ENCODE data around the gene WNT8B.

WNT8B gene

DNA sequence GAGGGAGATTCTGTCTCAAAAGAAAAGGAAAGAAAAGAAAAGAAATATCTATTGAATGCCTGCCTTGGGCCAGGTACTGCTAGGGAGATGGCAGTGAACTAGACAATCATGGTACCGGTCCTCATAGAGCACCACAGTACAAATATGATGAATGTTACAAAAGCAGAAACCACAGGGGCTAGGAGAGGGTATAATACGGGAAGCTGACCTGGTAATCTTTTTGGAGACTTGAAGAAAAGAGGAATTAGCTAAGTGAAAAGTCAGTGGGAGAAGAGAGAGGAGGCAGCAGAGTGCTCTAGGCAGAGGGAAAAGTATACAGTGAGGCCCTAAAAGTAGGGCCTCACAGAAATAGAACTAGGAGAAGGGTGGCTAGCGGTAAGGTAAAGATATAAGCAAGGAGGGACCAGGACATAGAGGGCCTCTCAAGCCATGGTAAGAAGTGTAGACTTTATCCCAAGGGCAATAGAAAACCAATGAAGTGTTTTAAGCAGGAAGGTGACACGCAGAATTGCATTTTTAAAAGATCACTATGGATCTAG is 42.8 kb upstream of the WNT8B start (continued):
- TF ChIP-seq BACH2 (CRISPR knock-in tag; IDR thresholded peaks at IDR 0.05; ENCODE audit: borderline replicate concordance) (no peak), PPARA (CRISPR knock-in tag; IDR thresholded peaks at IDR 0.05; ENCODE audit: borderline replicate concordance) (no peak), ZFP30 (CRISPR knock-in tag; IDR thresholded peaks at IDR 0.05) (no peak), ARNTL (CRISPR knock-in tag; IDR thresholded peaks at IDR 0.05; ENCODE audit: borderline replicate concordance, low read depth) (no peak), TCF4 (CRISPR knock-in tag; IDR thresholded peaks at IDR 0.05; ENCODE audit: borderline replicate concordance) (no peak)

DNA sequence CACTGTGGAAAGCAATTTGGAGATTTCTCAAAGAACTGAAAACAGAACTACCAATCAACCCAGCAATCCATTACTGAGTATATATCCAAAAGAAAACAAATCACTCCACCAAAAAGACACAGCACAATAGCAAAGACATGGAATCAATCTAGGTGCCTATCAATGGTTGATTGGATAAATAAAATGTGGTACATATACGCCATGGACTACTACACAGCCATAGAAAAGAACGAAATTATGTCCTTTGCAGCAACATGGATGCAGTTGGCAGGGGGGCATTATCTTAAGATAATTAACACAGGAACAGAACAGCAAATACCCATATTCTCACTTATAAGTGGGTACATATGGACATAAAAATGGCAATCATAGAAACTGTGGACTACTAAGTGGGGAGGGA is 35.4 kb upstream of the WNT8B start:
- ATAC-seq, result no peak
- TF ChIP-seq ESRRG (CRISPR knock-in tag; IDR thresholded peaks at IDR 0.05), result no peak
- peak; percentile 89 for TF ChIP-seq ZNF8 (CRISPR knock-in tag; IDR thresholded peaks at IDR 0.05)

DNA sequence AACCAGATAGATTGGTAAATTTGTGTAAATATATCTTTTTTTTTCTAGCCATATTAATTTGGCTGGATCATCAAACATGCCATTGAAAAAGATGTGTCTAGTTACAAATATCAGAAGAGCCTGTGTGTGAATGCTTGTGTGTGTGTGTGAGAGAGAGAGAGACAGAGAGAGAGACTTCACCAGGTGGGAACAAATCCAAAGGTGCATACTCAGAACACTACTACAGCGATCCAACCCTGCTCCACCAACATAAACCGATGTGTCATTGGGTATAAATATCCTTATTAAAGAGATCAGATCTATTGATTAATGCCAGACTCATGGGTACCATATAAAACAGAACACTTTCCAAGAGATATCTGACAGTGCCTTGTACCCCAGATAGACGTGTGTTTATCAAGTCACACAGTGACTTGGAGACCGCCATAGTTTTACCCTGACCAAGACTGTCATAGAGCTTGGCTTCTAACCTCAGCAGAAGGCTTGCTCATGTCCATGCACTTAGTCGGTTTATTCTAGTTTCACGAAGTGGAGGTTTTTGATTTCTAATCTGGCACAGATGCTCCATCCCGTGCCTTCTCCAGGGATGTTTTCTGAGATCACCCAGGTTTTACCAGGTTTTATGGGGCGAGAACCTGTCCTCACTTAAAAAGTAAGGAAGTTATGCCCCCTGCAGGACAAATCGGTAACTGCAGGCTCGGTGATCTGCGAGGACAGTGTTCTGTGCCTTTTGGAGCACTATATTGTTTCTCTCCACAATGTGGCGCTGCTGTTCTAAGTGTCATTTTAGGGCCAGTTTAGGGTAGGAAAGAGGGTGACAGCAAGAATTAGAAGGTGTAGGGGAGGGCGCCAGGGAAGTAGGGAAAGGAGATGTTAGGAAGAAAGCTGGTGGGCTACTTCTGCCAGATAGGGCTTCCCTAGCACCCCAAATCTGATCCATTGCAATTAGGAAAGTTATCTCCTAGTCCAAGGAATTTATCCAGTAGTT is 29.3 kb upstream of the WNT8B start:
- ATAC-seq, result peak; percentile 97
- TF ChIP-seq CSDC2 (CRISPR knock-in tag; IDR thresholded peaks at IDR 0.05), result no peak
- no peak for TF ChIP-seq GLIS3 (CRISPR knock-in tag; IDR thresholded peaks at IDR 0.05)
- TF ChIP-seq ZNF8 (CRISPR knock-in tag; IDR thresholded peaks at IDR 0.05), result no peak
- no peak for TF ChIP-seq BACH2 (CRISPR knock-in tag; IDR thresholded peaks at IDR 0.05; ENCODE audit: borderline replicate concordance)
- TF ChIP-seq, protein P1, sequence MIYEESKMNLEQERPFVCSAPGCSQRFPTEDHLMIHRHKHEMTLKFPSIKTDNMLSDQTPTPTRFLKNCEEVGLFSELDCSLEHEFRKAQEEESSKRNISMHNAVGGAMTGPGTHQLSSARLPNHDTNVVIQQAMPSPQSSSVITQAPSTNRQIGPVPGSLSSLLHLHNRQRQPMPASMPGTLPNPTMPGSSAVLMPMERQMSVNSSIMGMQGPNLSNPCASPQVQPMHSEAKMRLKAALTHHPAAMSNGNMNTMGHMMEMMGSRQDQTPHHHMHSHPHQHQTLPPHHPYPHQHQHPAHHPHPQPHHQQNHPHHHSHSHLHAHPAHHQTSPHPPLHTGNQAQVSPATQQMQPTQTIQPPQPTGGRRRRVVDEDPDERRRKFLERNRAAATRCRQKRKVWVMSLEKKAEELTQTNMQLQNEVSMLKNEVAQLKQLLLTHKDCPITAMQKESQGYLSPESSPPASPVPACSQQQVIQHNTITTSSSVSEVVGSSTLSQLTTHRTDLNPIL (CRISPR knock-in tag; IDR thresholded peaks at IDR 0.05; ENCODE audit: low read depth), result no peak
- no peak for TF ChIP-seq RARB (CRISPR knock-in tag; IDR thresholded peaks at IDR 0.05)
- no peak for TF ChIP-seq PPARA (CRISPR knock-in tag; IDR thresholded peaks at IDR 0.05; ENCODE audit: borderline replicate concordance)
- no peak for TF ChIP-seq ESRRG (CRISPR knock-in tag; IDR thresholded peaks at IDR 0.05)
- TF ChIP-seq, protein P2, sequence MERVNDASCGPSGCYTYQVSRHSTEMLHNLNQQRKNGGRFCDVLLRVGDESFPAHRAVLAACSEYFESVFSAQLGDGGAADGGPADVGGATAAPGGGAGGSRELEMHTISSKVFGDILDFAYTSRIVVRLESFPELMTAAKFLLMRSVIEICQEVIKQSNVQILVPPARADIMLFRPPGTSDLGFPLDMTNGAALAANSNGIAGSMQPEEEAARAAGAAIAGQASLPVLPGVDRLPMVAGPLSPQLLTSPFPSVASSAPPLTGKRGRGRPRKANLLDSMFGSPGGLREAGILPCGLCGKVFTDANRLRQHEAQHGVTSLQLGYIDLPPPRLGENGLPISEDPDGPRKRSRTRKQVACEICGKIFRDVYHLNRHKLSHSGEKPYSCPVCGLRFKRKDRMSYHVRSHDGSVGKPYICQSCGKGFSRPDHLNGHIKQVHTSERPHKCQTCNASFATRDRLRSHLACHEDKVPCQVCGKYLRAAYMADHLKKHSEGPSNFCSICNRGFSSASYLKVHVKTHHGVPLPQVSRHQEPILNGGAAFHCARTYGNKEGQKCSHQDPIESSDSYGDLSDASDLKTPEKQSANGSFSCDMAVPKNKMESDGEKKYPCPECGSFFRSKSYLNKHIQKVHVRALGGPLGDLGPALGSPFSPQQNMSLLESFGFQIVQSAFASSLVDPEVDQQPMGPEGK (CRISPR knock-in tag; IDR thresholded peaks at IDR 0.05; ENCODE audit: borderline replicate concordance), result no peak
- TF ChIP-seq TCF4 (CRISPR knock-in tag; IDR thresholded peaks at IDR 0.05; ENCODE audit: borderline replicate concordance), result no peak
- no peak for TF ChIP-seq SNAI2 (CRISPR knock-in tag; IDR thresholded peaks at IDR 0.05)
- TF ChIP-seq ZFP3 (CRISPR knock-in tag; IDR thresholded peaks at IDR 0.05), result no peak
- no peak for TF ChIP-seq CSRNP3 (CRISPR knock-in tag; IDR thresholded peaks at IDR 0.05)
- no peak for TF ChIP-seq ZNF70 (CRISPR knock-in tag; IDR thresholded peaks at IDR 0.05)
- TF ChIP-seq TOX (CRISPR knock-in tag; IDR thresholded peaks at IDR 0.05; ENCODE audit: borderline replicate concordance), result no peak
- no peak for TF ChIP-seq ZFP30 (CRISPR knock-in tag; IDR thresholded peaks at IDR 0.05)
- no peak for TF ChIP-seq OSR1 (CRISPR knock-in tag; IDR thresholded peaks at IDR 0.05)
- no peak for TF ChIP-seq ISL1 (CRISPR knock-in tag; IDR thresholded peaks at IDR 0.05)
- TF ChIP-seq ZNF565 (CRISPR knock-in tag; conservative IDR thresholded peaks at IDR 0.05; ENCODE audit: low read depth), result no peak

GRCh38 chr10:100436255-100436654 is 26.6 kb upstream of the WNT8B start:
- no peak for ATAC-seq
- TF ChIP-seq CSRNP3 (CRISPR knock-in tag; IDR thresholded peaks at IDR 0.05), result no peak
- TF ChIP-seq BACH2 (CRISPR knock-in tag; IDR thresholded peaks at IDR 0.05; ENCODE audit: borderline replicate concordance), result no peak
